Spleen (tissue), 11 donors: ENCODE results near the gene TBC1D16. TPM values are rescaled to one million over a fixed set of nuclear protein-coding genes. Genes with fewer than 3 reads are reported as not detected.

Experiments
- DNase-seq: peaks from one replicate; pipeline ENCODE4 v3.0.0-alpha.2; 2020
- H3K27ac ChIP-seq, 8 donors: fragments of 200-600 bp; sonication (generic) in 7 of 8; 1 replicate in 4 of 8; 2 replicates in 4 of 8; pipeline versions ENCODE4 v1.5.0 to v1.8.0; 2016 to 2021; ENCODE audit warnings: inconsistent platforms in 4 of 8, mild to moderate bottlenecking in 4 of 8, moderate library complexity in 1 of 8
- H3K27me3 ChIP-seq, 7 donors: fragments of 200-600 bp; sonication (generic) in 6 of 7; replicated peaks in 1 of 7; 1 replicate in 4 of 7; 2 replicates in 3 of 7; pipeline versions ENCODE4 v1.5.0 to v1.8.0; 2016 to 2021; ENCODE audit warnings: inconsistent platforms in 3 of 7, mild to moderate bottlenecking in 1 of 7
- H3K36me3 ChIP-seq, 6 donors: fragments of 200-600 bp; sonication (generic) in 5 of 6; 1 replicate in 4 of 6; 2 replicates in 2 of 6; pipeline versions ENCODE4 v1.5.0 to v1.8.0; 2016 to 2021; ENCODE audit warnings: inconsistent platforms in 2 of 6
- H3K4me1 ChIP-seq, 6 donors: fragments of 200-600 bp; sonication (generic) in 5 of 6; 1 replicate in 3 of 6; 2 replicates in 3 of 6; pipeline versions ENCODE4 v1.5.0 to v1.8.0; 2016 to 2021; ENCODE audit warnings: inconsistent platforms in 3 of 6
- H3K4me3 ChIP-seq, 8 donors: fragments of 200-600 bp; sonication (generic) in 7 of 8; 1 replicate in 4 of 8; 2 replicates in 4 of 8; pipeline versions ENCODE4 v1.5.0 to v1.8.0; 2016 to 2021; ENCODE audit warnings: inconsistent platforms in 4 of 8, mild to moderate bottlenecking in 4 of 8, moderate library complexity in 2 of 8
- H3K9me3 ChIP-seq, 8 donors: fragments of 200-600 bp; sonication (generic) in 7 of 8; 1 replicate in 4 of 8; 2 replicates in 4 of 8; pipeline versions ENCODE4 v1.5.0 to v1.8.0; 2016 to 2021; ENCODE audit warnings: inconsistent platforms in 4 of 8
- CTCF ChIP-seq, 11 experiments: fragments of 200-600 bp in 7 of 11; fragments of 450-650 bp in 4 of 11; sonication (generic) in 4 of 11; IDR thresholded peaks in 8 of 11; conservative IDR thresholded peaks in 3 of 11; 1 replicate in 7 of 11; 2 replicates in 4 of 11; pipeline versions ENCODE4 v1.4.0 to v1.8.0; 2016 to 2021; ENCODE audit warnings: antibody characterized with exemption in 11 of 11, inconsistent platforms in 4 of 11, mild to moderate bottlenecking in 1 of 11
- POLR2A ChIP-seq, 3 donors: fragments of 450-650 bp; IDR thresholded peaks; one replicate each; pipeline ENCODE4 v1.5.1; 2017; ENCODE audit warnings: antibody characterized with exemption in 3 of 3, mild to moderate bottlenecking in 1 of 3
- POLR2AphosphoS5 ChIP-seq, 3 donors: sonication (generic); formaldehyde crosslinking; IDR thresholded peaks; one replicate each; pipeline ENCODE4 v1.5.1; 2017; ENCODE audit warnings: antibody characterized with exemption in 3 of 3
- WGBS, 5 donors: extraction: QIAGEN DNeasy Blood & Tissue Kit in 3 of 5; methylation state at CpG; one replicate each; pipeline versions ENCODE4 v1.1.5 to v1.1.7; 2013 to 2018; 5-methylcytosine and 5-hydroxymethylcytosine counted together
- intact Hi-C: fragments of 100-400 bp; cut with DNase I; formaldehyde crosslinking; loops from one replicate; pipeline ENCODE4 v1.15.0; 2023; ENCODE audit warnings: low total_unique reads
- polyA plus RNA-seq, 3 donors: library from polyadenylated mRNA; stranded (reverse); fragments of 200-250 nt; gene quantifications; one replicate each; pipeline ENCODE4 v1.2.1, GENCODE V29; 2013
- total RNA-seq, 7 donors: library from RNA; depleted of rRNA in 3 of 7; stranded (reverse); fragments of >200 nt in 3 of 7; fragmentation: NEBNext Ultra II Directional in 4 of 7; extraction: Animal tissue kit (Norgen Biotek cat#: 25700) in 4 of 7; gene quantifications; one replicate each; pipeline versions ENCODE4 v1.1.0 to v1.2.1, GENCODE V29; 2016 to 2021
- donor health status: healthy with polysubstance abuse.
- donor health status: DM: no; HTN: no; CAD: no; lungs with moderate emphysema.
- donor health status: DM: no; HTN: no; CAD: no.
- donor health status: Bipolar disorder and iron deficiency.
- donor health status: healthy.
- donor health status: DM: no; HTN: no; CAD: no.
- donor health status: DM: yes; HTN: yes; CAD: no.

TBC1D16 gene
- total and polyA plus RNA-seq, 10 donors = 1.3 to 33.6 (median 15.7) TPM

GRCh38 chr17:79985361-79985942, 50.2 kb downstream of the TBC1D16 start:
- Histone ChIP-seq H3K36me3 (no peaks in the 10 kb centered on the region), H3K4me3 (no peak overlapping the region), H3K9me3 (no peaks in the 10 kb centered on the region), H3K4me1 (peaks cover 2 to 73% (median 28%) of the 10 kb centered on the region in 6 donors), H3K27ac (peak overlapping the region in 3 of 8 donors; percentile 34 to 69 (median 60)), H3K27me3 (no peaks in the 10 kb centered on the region)
- TF ChIP-seq POLR2A (IDR thresholded peaks at IDR 0.05) = no peak
- DNase-seq = peak; percentile 67
- 91 to 94% (median 93%) methylated on average over 11 to 17 of the region's 17 CpGs for WGBS, 5 donors
- intact Hi-C loops = loop anchor here (10.0 kb wide), 1 partner anchor 141 kb away; no protein-coding TSS in a partner anchor

- intact Hi-C loops = loop anchor here (10.0 kb wide), 1 partner anchor 140 kb away; no protein-coding TSS in a partner anchor
- peaks cover under 1 to 68% (median 26%) of the 10 kb centered on the region in 6 donors for H3K4me1 ChIP-seq
- peak; percentile 67 for DNase-seq
- H3K27me3 ChIP-seq = no peaks in the 10 kb centered on the region
- H3K27ac ChIP-seq = peak overlapping the region in 3 of 8 donors; percentile 23 to 60 (median 34)
- WGBS, 5 donors = 59 to 65% (median 62%) methylated on average over 10 of the region's 10 CpGs
- TF ChIP-seq POLR2AphosphoS5 (IDR thresholded peaks at IDR 0.05) (no peak), POLR2A (IDR thresholded peaks at IDR 0.05) (no peak), CTCF (IDR thresholded peaks at IDR 0.05 in 8 of 11, conservative IDR thresholded peaks at IDR 0.05 in 3 of 11) (no peak)
- no peaks in the 10 kb centered on the region for H3K9me3 ChIP-seq
- no peaks in the 10 kb centered on the region for H3K36me3 ChIP-seq
- H3K4me3 ChIP-seq = no peak overlapping the region
These were observed 50.8 kb downstream of the TBC1D16 start for GRCh38 chr17:79984877-79985276.

GRCh38 chr17:79984045-79984840, 51.4 kb downstream of the TBC1D16 start:
- peak; percentile 4 for DNase-seq
- H3K9me3 ChIP-seq = no peaks in the 10 kb centered on the region
- H3K4me3 ChIP-seq = no peak overlapping the region
- H3K27ac ChIP-seq = peak overlapping the region in 3 of 8 donors; percentile 23 to 60 (median 34)
- intact Hi-C loops = loop anchor here (10.0 kb wide), 1 partner anchor 139 kb away; no protein-coding TSS in a partner anchor
- H3K27me3 ChIP-seq = no peaks in the 10 kb centered on the region
- WGBS, 5 donors = 84 to 91% (median 88%) methylated on average over 5 of the region's 5 CpGs
- TF ChIP-seq CTCF (IDR thresholded peaks at IDR 0.05 in 8 of 11, conservative IDR thresholded peaks at IDR 0.05 in 3 of 11) = no peak
- TF ChIP-seq POLR2AphosphoS5 (IDR thresholded peaks at IDR 0.05) = no peak
- TF ChIP-seq POLR2A (IDR thresholded peaks at IDR 0.05) = no peak
- H3K4me1 ChIP-seq = peaks cover 0 to 68% (median 23%) of the 10 kb centered on the region in 6 donors
- no peaks in the 10 kb centered on the region for H3K36me3 ChIP-seq

- TF ChIP-seq POLR2AphosphoS5 (IDR thresholded peaks at IDR 0.05) (peak in 1 of 3 donors; percentile 23), POLR2A (IDR thresholded peaks at IDR 0.05) (no peak)
- Histone ChIP-seq H3K27ac (peak overlapping the region in 2 of 8 donors; percentile 13 to 60), H3K4me3 (no peak overlapping the region), H3K9me3 (no peaks in the 10 kb centered on the region), H3K4me1 (peaks cover 0 to 67% (median 20%) of the 10 kb centered on the region in 6 donors), H3K27me3 (no peaks in the 10 kb centered on the region), H3K36me3 (peaks cover 0 to under 1% (median 0%) of the 10 kb centered on the region in 6 donors)
- WGBS, 5 donors = 66 to 92% (median 79%) methylated on average over 14 of the region's 14 CpGs
- intact Hi-C loops = loop anchor here (10.0 kb wide), 1 partner anchor 139 kb away; no protein-coding TSS in a partner anchor
- peak; percentile 76 for DNase-seq
These were observed 52.2 kb downstream of the TBC1D16 start for GRCh38 chr17:79983456-79983855.
